Spinal cord (tissue), 10 donors: ENCODE data around the gene PTPRCAP. TPM values are rescaled to one million over a fixed set of nuclear protein-coding genes. Genes with fewer than 3 reads are reported as not detected.
"Not testable (repeated sequence)": the region's sequence is repeated elsewhere in the genome, so short reads cannot be mapped to it uniquely, and the experiment has no call there.

Experiments used
- DNase-seq, 6 donors: peaks; one replicate each; pipeline versions ENCODE4 v3.0.0 to v3.0.0-alpha.2; 2013 to 2015; ENCODE audit warnings: low spot score in 6 of 6, low read depth in 4 of 6
- H3K27ac ChIP-seq: one replicate; pipeline ENCODE4 v1.5.1; 2013; ENCODE audit warnings: low read depth, low read length, control low read depth
- H3K27me3 ChIP-seq: one replicate; pipeline ENCODE4 v1.6.1; 2013; ENCODE audit warnings: low read length; ENCODE audit not compliant: control insufficient read depth, insufficient read depth
- H3K36me3 ChIP-seq: one replicate; pipeline ENCODE4 v1.6.1; 2013; ENCODE audit warnings: low read length; ENCODE audit not compliant: control insufficient read depth, insufficient read depth
- H3K4me1 ChIP-seq: one replicate; pipeline ENCODE4 v1.6.1; 2013; ENCODE audit warnings: low read length; ENCODE audit not compliant: control insufficient read depth, insufficient read depth
- H3K4me3 ChIP-seq: one replicate; pipeline ENCODE4 v1.5.1; 2013; ENCODE audit warnings: low read depth, low read length, control low read depth
- H3K9me3 ChIP-seq: one replicate; pipeline ENCODE4 v1.6.1; 2013; ENCODE audit warnings: low read length; ENCODE audit not compliant: control insufficient read depth, insufficient read depth
- WGBS: methylation state at CpG from one replicate; pipeline ENCODE4 v1.1.5; 2013; ENCODE audit warnings: missing lambda C conversion rate; ENCODE audit not compliant: insufficient coverage; 5-methylcytosine and 5-hydroxymethylcytosine counted together
- polyA plus RNA-seq, 2 donors: library from polyadenylated mRNA; unstranded; fragments of 120-200 nt; gene quantifications; one replicate each; pipeline ENCODE4 v1.2.1, GENCODE V29; 2013; ENCODE audit not compliant: insufficient read length in 2 of 2
- total RNA-seq, 2 donors: library from RNA; depleted of rRNA in 1 of 2; stranded (reverse); fragments of 120-200 nt in 1 of 2; fragments of >200 nt in 1 of 2; gene quantifications; one replicate each; pipeline versions ENCODE4 v1.2.3 to v1.2.4, GENCODE V29; 2013 to 2014
- donor health status: healthy.

The PTPRCAP gene
- total and polyA plus RNA-seq, 4 donors, result 0.40 to 3.0 (median 1.7) TPM

- H3K9me3 ChIP-seq, result no peaks in the 10 kb centered on the region
- no peak for DNase-seq
- H3K4me1 ChIP-seq, result peaks cover 49% of the 10 kb centered on the region
- H3K27me3 ChIP-seq, result no peaks in the 10 kb centered on the region
- no peak overlapping the region for H3K27ac ChIP-seq
- H3K4me3 ChIP-seq, result no peak overlapping the region
- 88% methylated on average over 9 of the region's 9 CpGs for WGBS
- peaks cover 3% of the 10 kb centered on the region for H3K36me3 ChIP-seq
These were observed 31.7 kb downstream of the PTPRCAP start for GRCh38 chr11:67405688-67406339.

- Histone ChIP-seq H3K27me3 (no peaks in the 10 kb centered on the region), H3K27ac (no peak overlapping the region), H3K36me3 (peaks cover 7% of the 10 kb centered on the region), H3K4me1 (peaks cover 49% of the 10 kb centered on the region), H3K4me3 (no peak overlapping the region), H3K9me3 (no peaks in the 10 kb centered on the region)
- DNase-seq, result no peak
- 87% methylated on average over 6 of the region's 6 CpGs for WGBS
These were observed 32.3 kb downstream of the PTPRCAP start for GRCh38 chr11:67405196-67405567.

GRCh38 chr11:67404515-67405195, 32.8 kb downstream of the PTPRCAP start:
- peaks cover 49% of the 10 kb centered on the region for H3K4me1 ChIP-seq
- no peak for DNase-seq
- H3K36me3 ChIP-seq, result peaks cover 10% of the 10 kb centered on the region
- 73% methylated on average over 12 of the region's 13 CpGs for WGBS
- H3K27me3 ChIP-seq, result no peaks in the 10 kb centered on the region
- no peaks in the 10 kb centered on the region for H3K9me3 ChIP-seq
- H3K4me3 ChIP-seq, result no peak overlapping the region
- no peak overlapping the region for H3K27ac ChIP-seq

- H3K4me3 ChIP-seq, H3K27ac ChIP-seq, DNase-seq, H3K27me3 ChIP-seq, H3K9me3 ChIP-seq: not testable (repeated sequence)
- H3K36me3 ChIP-seq, result peaks cover 26% of the 10 kb centered on the region
- peaks cover 54% of the 10 kb centered on the region for H3K4me1 ChIP-seq
- 96% methylated on average over 7 of the region's 9 CpGs for WGBS
These were observed 34.4 kb downstream of the PTPRCAP start for GRCh38 chr11:67403085-67403484.

GRCh38 chr11:67402192-67402839, 35.2 kb downstream of the PTPRCAP start:
- not testable (repeated sequence) for H3K27me3 ChIP-seq, DNase-seq, H3K9me3 ChIP-seq
- H3K4me1 ChIP-seq, result peaks cover 49% of the 10 kb centered on the region
- peaks cover 34% of the 10 kb centered on the region for H3K36me3 ChIP-seq
- H3K27ac ChIP-seq, result peak overlapping the region; percentile 90
- 55% methylated on average over 15 of the region's 19 CpGs for WGBS
- H3K4me3 ChIP-seq, result peak overlapping the region; percentile 26

- no peaks in the 10 kb centered on the region for H3K9me3 ChIP-seq
- H3K4me1 ChIP-seq, result peaks cover 53% of the 10 kb centered on the region
- WGBS, result 0% methylated on average over 46 of the region's 73 CpGs
- peak within 1 kb of the TSS; percentile 87 for H3K4me3 ChIP-seq
- peak in 5 of 6 donors; percentile 81 to 96 (median 84) for DNase-seq
- peaks cover 41% of the 10 kb centered on the region for H3K36me3 ChIP-seq
- no peaks in the 10 kb centered on the region for H3K27me3 ChIP-seq
- H3K27ac ChIP-seq, result peak within 1 kb of the TSS; percentile 90
These were observed 35.8 kb downstream of the PTPRCAP start, which contains the start of gene PPP1CA for GRCh38 chr11:67401495-67402191. Gene PPP1CA (minus strand): TSS chr11:67401858. CDS start chr11:67401782, 76 bp downstream.

GRCh38 chr11:67400942-67401494, 36.5 kb downstream of the PTPRCAP start:
- Histone ChIP-seq H3K27me3 (no peaks in the 10 kb centered on the region), H3K4me1 (peaks cover 56% of the 10 kb centered on the region), H3K36me3 (peaks cover 47% of the 10 kb centered on the region), H3K4me3 (peak overlapping the region; percentile 87), H3K27ac (peak overlapping the region; percentile 48), H3K9me3 (no peaks in the 10 kb centered on the region)
- DNase-seq, result no peak
- WGBS, result 6% methylated on average over 27 of the region's 27 CpGs

GRCh38 chr11:67400251-67400941, 37.1 kb downstream of the PTPRCAP start:
- H3K27me3 ChIP-seq, result no peaks in the 10 kb centered on the region
- peak overlapping the region; percentile 87 for H3K4me3 ChIP-seq
- H3K9me3 ChIP-seq, result no peaks in the 10 kb centered on the region
- no peak overlapping the region for H3K27ac ChIP-seq
- no peak for DNase-seq
- peaks cover 56% of the 10 kb centered on the region for H3K4me1 ChIP-seq
- WGBS, result 63% methylated on average over 20 of the region's 23 CpGs
- peaks cover 53% of the 10 kb centered on the region for H3K36me3 ChIP-seq
